ENCODE results near the gene NUFIP1.
A peak's percentile ranks its signal among the peaks of the same experiment; 100 is the strongest.

Gene NUFIP1

GRCh38 chr13:44989071-44989889, at the start of gene NUFIP1, which contains the start of gene GPALPP1:
Gene NUFIP1, minus strand, starts transcription at chr13:44989471. Its CDS starts 35 bp downstream, at chr13:44989436.
Gene GPALPP1, plus strand, starts transcription at chr13:44989538. Its CDS starts 117 bp downstream, at chr13:44989655.
- DNase-seq = peak; percentile 94

GRCh38 chr13:45036206-45036605, 46.9 kb upstream of the NUFIP1 start:
- DNase-seq = no peak

DNA sequence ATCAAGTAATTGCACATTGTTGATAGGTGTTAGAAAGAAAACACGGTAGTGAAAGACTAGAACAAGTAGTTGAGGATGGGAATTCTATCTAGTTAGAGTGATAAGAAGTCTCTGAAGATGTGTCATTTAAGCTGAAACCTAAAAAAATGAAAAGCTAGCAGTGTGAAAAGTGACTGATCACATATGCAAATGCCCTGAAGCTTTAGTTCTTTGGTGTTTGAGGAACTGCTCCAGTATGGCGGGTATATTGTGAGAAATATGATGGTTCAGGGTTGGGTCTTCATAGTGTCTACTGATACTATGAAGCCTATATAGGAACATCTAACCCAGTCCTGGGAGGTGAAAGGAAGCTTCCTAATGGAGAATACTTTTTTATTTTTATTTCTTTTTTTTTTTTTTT, 45.1 kb upstream of the NUFIP1 start:
- DNase-seq = no peak

DNA sequence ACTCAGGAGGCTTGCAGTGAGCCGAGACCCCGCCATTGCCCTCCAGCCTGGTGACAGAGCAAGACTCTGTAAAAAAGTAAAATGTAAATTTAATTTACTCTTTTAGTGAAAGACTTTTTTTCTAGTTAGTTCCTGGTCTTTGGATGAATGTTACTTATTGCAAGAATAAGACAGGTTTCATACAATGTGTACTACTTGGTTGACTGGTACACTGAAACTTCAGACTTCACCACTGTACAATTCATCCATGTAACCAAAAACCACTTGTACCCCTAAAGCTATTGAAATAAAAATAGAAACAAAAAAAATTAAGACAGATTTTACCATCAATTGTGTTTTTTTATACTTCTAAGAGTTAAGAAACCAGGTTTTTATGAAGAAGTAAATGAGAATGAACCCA, 35.6 kb upstream of the NUFIP1 start:
- no peak for DNase-seq

GRCh38 chr13:45021250-45021649, 32.0 kb upstream of the NUFIP1 start:
- no peak for DNase-seq

DNA sequence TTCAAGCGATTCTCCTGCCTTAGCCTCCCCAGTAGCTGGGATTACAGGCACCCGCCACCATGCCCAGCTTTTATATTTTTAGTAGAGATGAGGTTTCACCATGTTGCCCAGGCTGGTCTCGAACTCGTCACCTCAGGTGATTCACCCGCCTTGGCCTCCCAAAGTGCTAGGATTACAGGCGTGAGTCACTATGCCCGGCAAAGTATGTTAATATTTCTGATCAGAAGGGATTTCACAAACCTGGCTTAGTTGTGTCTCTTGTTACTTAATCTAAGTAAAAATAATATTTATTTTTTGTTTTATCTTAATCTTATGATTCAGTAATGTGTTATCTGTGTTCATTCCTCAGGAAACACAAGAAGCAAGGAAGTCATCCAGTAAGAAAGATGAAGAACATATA, 30.7 kb upstream of the NUFIP1 start:
- peak; percentile 11 for DNase-seq

DNA sequence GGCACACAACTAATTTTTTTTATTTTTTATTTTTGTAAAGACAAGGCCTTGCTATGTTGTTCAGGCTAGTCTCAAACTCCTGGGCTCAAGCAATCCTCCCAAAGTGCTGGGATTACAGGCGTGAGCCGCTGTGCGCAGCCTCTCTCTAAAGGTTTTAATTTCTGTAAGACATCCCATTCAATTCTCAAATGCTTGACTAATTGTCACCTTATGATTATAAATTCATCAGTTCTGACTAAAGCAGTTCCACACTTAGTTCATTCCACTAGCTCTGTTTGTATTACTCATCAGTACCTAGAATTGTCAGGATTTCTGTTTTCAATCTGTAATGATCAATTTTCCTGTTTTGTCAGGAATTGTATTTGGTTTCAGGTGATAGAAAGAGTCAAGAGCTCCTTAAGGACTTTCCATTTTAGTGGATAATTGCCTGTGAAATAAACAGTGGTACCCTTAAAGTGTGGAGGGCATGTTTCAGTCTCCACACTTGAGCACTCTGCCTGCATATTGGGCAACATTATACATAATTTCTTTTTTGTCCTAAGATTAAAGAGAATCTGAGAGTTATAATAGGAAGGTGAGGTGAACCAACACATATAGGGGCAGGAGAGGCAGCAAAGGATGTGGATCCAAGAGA, 27.6 kb upstream of the NUFIP1 start:
- no peak for DNase-seq

GRCh38 chr13:45015300-45015699, 26.0 kb upstream of the NUFIP1 start:
- peak; percentile 10 for DNase-seq

- no peak for DNase-seq
These were observed 21.9 kb upstream of the NUFIP1 start for GRCh38 chr13:45011198-45011597.

DNA sequence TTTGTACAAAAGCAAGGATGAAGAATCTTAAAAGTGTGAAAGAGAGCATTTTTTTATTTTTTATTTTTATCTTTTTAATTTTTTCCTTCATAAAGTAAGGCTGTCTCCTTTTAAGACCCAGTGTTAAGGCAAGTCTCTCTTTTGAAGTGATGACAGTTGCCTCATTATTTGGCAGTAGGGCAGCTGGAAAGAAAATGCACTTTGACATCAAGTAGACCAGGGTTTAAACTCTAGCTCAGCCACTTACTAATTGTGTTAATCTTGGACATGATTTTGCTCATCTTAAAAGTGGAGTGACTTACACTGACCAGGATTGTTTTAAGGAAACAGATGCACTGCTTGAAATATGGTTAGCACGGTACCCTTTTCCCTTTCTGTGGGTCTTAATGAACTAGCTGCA, 18.6 kb upstream of the NUFIP1 start:
- no peak for DNase-seq

DNA sequence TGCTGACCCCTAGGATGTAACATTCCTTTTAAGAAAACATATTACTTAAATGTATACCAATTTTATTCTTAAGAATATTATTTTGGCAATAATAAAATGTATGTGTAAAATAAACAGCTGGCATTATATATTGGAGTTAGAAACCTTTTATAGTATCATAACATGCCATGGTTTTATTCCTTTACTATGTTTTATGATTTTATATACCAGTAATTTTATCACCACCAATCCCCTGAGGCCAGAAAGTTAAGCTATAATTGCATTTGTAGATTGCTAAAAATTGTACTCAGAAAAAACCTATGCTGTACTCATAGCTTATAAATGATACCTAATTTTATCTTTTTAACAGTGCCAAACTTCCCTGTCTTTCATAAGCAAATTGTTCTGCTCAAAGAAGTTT, 18.0 kb upstream of the NUFIP1 start:
- DNase-seq = no peak

GRCh38 chr13:45004096-45004495, 14.8 kb upstream of the NUFIP1 start:
- no peak for DNase-seq

DNA sequence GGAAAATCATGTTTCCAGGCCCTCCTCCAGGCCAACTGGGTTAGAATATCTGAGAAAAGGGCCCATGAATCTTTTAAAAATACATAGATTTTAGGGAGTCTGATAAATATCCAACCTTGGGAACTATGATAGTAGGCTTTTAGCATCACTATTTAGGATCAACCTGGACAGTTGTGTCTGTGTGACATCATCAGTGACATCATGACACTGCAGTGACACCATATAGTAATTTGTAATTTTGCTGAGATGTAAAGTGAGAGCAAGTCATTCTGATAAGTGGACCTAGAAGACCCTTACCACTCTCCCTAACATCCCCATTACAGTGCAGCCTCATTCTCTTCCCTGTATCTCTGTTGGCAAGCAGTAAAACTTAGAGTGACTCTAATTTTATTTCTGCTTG, 14.1 kb upstream of the NUFIP1 start:
- DNase-seq = no peak

DNA sequence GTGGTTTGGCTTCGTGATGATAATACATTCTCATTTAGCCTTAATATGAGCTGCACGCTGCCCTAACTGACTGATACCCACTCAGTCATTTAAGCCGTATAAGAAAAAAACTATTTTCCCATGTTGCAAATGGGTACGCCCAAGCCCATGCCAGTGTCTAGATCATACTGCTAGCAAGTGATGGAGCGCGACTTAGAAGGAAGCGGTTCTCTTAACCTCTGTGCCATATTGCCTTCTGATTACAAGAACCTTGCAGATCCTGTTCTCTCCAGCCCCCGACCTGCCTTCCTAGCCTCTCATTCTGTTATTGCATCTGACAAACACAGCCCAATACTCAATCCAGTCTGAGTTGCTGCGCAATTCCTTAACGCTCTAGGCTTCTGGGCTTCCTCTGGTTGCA, 670 bp upstream of the NUFIP1 start:
- no peak for DNase-seq

- DNase-seq = no peak
These were observed 10.9 kb downstream of the NUFIP1 start for GRCh38 chr13:44978328-44978727.

DNA sequence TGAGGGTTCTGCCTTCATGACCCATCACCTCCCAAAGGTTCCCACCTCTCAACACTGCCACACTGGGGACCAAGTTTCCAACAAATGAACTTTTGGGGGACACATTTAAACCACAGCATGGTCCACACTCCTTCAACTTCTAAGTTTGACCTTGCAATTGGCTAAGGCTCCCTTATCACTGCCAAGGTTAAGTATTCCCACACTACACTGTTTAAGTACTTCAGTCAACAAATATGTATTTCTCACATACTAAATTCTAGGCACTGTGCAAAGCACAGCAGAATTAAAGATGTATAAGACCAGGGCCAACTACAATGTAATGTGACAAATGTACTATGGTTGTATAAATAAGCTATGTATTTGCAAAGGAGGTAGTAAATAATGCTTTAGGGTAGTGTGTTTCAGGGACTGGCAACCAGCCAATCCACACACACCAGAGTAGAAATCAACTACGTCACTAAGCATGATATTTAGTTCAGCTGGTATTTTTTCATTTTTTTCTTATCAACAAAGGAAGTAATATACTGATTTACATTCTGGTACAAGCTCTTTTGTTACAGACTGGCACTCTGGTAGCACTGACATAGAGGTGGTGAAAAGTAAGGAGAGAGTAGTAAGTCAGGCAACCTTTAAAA, 12.2 kb downstream of the NUFIP1 start:
- no peak for DNase-seq

- DNase-seq = no peak
These were observed 13.1 kb downstream of the NUFIP1 start for GRCh38 chr13:44976196-44976595.

DNA sequence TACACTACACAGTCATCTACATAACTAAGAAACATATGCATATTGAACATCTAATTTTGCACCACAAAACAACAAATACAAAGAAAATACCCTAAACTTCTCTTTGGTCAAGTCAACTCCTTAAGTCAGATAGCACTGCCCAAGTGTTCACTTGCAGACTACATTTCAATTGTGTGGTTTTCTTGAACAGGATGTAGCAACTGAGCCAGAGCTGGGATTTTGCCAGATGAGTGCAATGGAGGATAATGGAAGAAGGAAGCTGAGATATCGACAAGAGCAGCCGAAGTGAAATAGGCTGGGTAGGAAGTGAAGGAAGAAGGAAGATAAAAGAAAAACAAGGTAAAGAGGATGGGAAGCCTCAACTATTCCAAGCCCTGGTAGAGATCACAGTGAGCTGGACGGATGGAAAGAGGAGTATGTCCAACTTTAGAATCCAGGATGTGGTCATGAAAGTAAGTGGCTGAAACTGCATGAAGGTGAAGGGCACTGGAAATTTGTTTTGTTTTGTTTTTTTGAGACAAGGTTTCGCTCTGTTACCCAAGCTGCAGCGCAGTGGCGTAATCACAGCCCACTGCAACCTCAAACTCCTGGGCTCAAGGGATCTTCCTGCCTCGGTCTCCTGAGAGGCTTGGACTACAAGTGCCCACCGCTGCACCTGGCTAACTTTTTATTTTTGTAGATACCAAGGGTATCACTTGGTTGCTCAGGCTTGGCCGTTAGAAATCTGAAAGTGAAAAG, 15.0 kb downstream of the NUFIP1 start:
- peak; percentile 56 for DNase-seq

- peak; percentile 36 for DNase-seq
These were observed 16.2 kb downstream of the NUFIP1 start for GRCh38 chr13:44972956-44973581.

DNA sequence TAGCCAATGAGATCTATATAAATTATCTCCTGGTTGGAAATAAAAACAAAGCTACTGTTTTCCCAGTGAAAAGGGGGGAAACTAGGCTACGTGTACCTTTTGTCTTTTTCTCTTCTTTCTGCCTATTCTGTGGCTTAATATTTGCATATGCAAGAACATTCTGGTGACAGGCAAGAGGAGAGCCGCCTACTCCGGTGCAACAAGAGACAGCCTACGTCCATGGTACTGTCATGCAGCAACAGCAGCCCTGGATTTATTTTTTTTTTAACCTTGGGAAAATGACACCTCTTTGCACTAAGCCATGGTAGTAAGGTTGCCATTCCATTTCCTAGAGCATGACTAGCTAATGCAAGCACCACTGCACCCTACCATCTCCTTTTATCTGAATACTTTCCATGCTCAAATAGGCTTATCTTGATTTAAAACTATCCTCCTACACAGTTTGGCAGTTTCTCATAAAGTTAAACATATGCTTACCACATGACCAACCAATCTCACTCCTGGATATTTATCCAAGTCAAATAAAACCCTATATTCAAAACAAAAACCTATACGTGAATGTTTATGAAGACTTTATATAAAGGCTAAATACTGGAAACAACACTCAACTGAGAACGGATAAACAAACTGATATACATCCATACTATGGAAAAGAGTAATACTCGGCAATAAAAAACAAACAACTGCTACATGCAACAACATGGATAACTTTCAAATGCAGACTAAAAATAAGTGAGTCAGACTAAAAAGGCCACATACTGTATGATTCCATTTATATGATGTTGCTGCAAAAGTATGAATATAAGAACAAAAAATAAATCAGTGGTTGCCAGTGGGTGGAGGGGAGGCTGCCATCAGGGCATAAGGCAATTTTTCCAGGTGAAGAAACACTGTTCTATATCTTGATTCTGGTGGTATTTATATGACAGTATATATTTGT, 17.3 kb downstream of the NUFIP1 start:
- peak; percentile 13 for DNase-seq
